ENCODE measurements around the gene ZCCHC7.
A peak's percentile ranks its signal among the peaks of the same experiment; 100 is the strongest.
"Not testable (repeated sequence)": the region's sequence is repeated elsewhere in the genome, so short reads cannot be mapped to it uniquely, and the experiment has no call there.

The ZCCHC7 gene

GRCh38 chr9:37295178-37295577 lies 174.8 kb downstream of the ZCCHC7 start:
- Histone ChIP-seq H3K36me3 (ENCODE audit: control insufficient read depth, insufficient read depth, low read length) (no peaks in the 10 kb centered on the region), H3K27ac (ENCODE audit: low read depth, low read length) (no peak overlapping the region)

GRCh38 chr9:37295796-37296195 lies 175.4 kb downstream of the ZCCHC7 start:
- Histone ChIP-seq H3K4me3 (ENCODE audit: low read depth, low read length) (no peak overlapping the region), H3K36me3 (ENCODE audit: control insufficient read depth, insufficient read depth, low read length) (no peaks in the 10 kb centered on the region), H3K27me3 (ENCODE audit: control insufficient read depth, insufficient read depth, low read length) (no peaks in the 10 kb centered on the region), H3K27ac (ENCODE audit: low read depth, low read length) (no peak overlapping the region), H3K9me3 (ENCODE audit: control insufficient read depth, insufficient read depth, low read length) (no peaks in the 10 kb centered on the region), H3K9ac (ENCODE audit: low read depth, low read length) (no peak overlapping the region), H3K4me1 (ENCODE audit: control insufficient read depth, insufficient read depth, low read length) (peaks cover 13% of the 10 kb centered on the region; the same call in 1 of the 2 replicates)

More at GRCh38 chr9:37295178-37295577, 174.8 kb downstream of the ZCCHC7 start:
- Histone ChIP-seq H3K4me3 (ENCODE audit: low read depth, low read length) (no peak overlapping the region), H3K9ac (ENCODE audit: low read depth, low read length) (no peak overlapping the region), H3K9me3 (ENCODE audit: control insufficient read depth, insufficient read depth, low read length) (no peaks in the 10 kb centered on the region), H3K27me3 (ENCODE audit: control insufficient read depth, insufficient read depth, low read length) (no peaks in the 10 kb centered on the region), H3K4me1 (ENCODE audit: control insufficient read depth, insufficient read depth, low read length) (peaks cover 7% of the 10 kb centered on the region; the same call in 1 of the 2 replicates)

- Histone ChIP-seq H3K27me3 (ENCODE audit: control insufficient read depth, insufficient read depth, low read length) (no peaks in the 10 kb centered on the region), H3K9ac (ENCODE audit: low read depth, low read length) (no peak overlapping the region), H3K4me1 (ENCODE audit: control insufficient read depth, insufficient read depth, low read length) (peaks cover 13% of the 10 kb centered on the region; the same call in 1 of the 2 replicates), H3K36me3 (ENCODE audit: control insufficient read depth, insufficient read depth, low read length) (no peaks in the 10 kb centered on the region), H3K9me3 (ENCODE audit: control insufficient read depth, insufficient read depth, low read length) (no peaks in the 10 kb centered on the region), H3K27ac (ENCODE audit: low read depth, low read length) (no peak overlapping the region), H3K4me3 (ENCODE audit: low read depth, low read length) (no peak overlapping the region)
These were observed 177.2 kb downstream of the ZCCHC7 start for GRCh38 chr9:37297592-37297991.

DNA sequence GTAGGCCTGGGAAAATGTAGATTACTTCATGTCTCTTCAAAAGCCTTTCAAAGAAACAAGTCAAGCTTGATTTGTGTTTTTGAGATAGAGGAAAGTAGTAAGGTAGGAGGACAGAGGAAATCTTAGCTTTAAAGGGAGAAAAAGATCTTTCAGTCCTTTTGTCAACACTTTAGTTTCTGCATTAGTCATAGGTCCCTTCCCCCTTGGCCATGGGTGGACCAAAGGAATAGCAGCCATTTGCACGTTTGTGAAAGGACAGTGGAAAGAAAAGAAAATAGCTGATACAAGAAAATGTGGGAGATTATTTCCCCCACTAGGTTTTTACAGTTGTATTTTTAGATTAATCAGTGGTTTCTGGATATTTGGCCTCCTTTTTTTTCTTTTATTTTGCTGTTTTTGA lies 180.2 kb downstream of the ZCCHC7 start:
- Histone ChIP-seq H3K9me3 (ENCODE audit: control insufficient read depth, insufficient read depth, low read length) (no peaks in the 10 kb centered on the region), H3K4me1 (ENCODE audit: control insufficient read depth, insufficient read depth, low read length) (peaks cover 8% of the 10 kb centered on the region; the same call in 1 of the 2 replicates), H3K36me3 (ENCODE audit: control insufficient read depth, insufficient read depth, low read length) (peaks cover 4% of the 10 kb centered on the region; the same call in 1 of the 2 replicates), H3K27me3 (ENCODE audit: control insufficient read depth, insufficient read depth, low read length) (no peaks in the 10 kb centered on the region), H3K9ac (ENCODE audit: low read depth, low read length) (no peak overlapping the region), H3K27ac (ENCODE audit: low read depth, low read length) (peak overlapping the region; percentile 32), H3K4me3 (ENCODE audit: low read depth, low read length) (no peak overlapping the region)

DNA sequence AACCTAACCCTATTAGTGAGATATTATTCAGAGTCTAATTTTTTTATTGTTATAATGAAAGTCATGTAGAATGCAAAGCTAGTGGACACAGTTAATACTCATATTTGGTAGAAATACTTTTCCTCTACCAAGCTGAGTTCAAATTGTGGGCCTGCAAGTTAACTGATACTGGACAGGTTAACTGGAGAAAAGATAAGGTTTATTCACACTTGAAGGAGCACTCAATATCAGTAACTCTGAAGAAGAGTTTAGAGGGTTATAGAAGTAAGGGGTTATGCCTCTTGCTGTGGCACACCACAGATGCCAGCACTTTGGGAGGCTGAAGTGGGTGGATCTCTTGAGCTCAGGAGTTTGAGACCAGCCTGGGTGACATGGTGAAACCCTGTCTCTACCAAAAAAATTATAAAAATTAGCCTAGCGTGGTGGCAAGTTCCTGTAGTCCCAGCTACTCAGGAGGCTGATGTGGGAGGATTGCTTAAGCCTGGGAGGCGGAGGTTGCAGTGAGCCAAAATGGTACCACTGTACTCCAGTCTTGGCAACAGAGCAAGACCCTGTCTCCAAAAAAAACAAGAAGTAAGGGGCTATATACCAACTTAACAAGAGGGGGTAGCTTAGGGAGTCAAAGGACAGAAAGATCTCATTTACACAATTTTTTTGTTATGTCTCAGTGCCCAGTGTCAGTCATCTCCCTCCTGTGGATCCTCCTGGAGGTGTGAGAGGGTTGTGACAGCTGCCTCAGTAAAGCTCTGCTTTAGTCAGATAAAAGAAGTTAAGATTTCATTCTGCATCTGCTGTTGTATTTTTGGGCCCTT lies 180.9 kb downstream of the ZCCHC7 start:
- peaks cover 4% of the 10 kb centered on the region; the same call in 1 of the 2 replicates for H3K36me3 ChIP-seq (ENCODE audit: control insufficient read depth, insufficient read depth, low read length)
- no peaks in the 10 kb centered on the region for H3K9me3 ChIP-seq (ENCODE audit: control insufficient read depth, insufficient read depth, low read length)
- H3K27me3 ChIP-seq (ENCODE audit: control insufficient read depth, insufficient read depth, low read length) = no peaks in the 10 kb centered on the region
- H3K4me3 ChIP-seq (ENCODE audit: low read depth, low read length) = no peak overlapping the region
- H3K27ac ChIP-seq (ENCODE audit: low read depth, low read length) = peak overlapping the region; percentile 29
- no peak overlapping the region for H3K9ac ChIP-seq (ENCODE audit: low read depth, low read length)
- peaks cover 8% of the 10 kb centered on the region; the same call in 1 of the 2 replicates for H3K4me1 ChIP-seq (ENCODE audit: control insufficient read depth, insufficient read depth, low read length)

DNA sequence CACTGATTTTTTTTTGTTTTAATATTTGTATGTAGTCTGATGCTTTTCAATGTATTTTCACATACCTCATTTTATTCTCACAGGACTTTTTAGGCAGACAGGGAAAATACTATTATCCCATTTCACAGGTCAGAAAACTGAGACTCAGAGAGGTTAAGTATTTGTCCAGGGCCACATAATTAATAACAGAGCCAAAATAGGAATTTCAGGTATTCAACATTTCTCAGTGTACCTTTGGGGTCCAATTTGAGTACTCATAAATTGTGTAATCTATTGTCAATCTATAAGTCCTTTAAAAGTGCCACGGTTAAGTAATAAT lies 181.4 kb downstream of the ZCCHC7 start:
- H3K9me3 ChIP-seq (ENCODE audit: control insufficient read depth, insufficient read depth, low read length) = no peaks in the 10 kb centered on the region
- H3K27ac ChIP-seq (ENCODE audit: low read depth, low read length) = no peak overlapping the region
- no peak overlapping the region for H3K9ac ChIP-seq (ENCODE audit: low read depth, low read length)
- peaks cover 4% of the 10 kb centered on the region; the same call in 1 of the 2 replicates for H3K36me3 ChIP-seq (ENCODE audit: control insufficient read depth, insufficient read depth, low read length)
- H3K27me3 ChIP-seq (ENCODE audit: control insufficient read depth, insufficient read depth, low read length) = no peaks in the 10 kb centered on the region
- peaks cover 8% of the 10 kb centered on the region; the same call in 1 of the 2 replicates for H3K4me1 ChIP-seq (ENCODE audit: control insufficient read depth, insufficient read depth, low read length)
- H3K4me3 ChIP-seq (ENCODE audit: low read depth, low read length) = no peak overlapping the region

GRCh38 chr9:37302277-37302676 lies 181.9 kb downstream of the ZCCHC7 start:
- no peaks in the 10 kb centered on the region for H3K27me3 ChIP-seq (ENCODE audit: control insufficient read depth, insufficient read depth, low read length)
- peaks cover 4% of the 10 kb centered on the region; the same call in 1 of the 2 replicates for H3K36me3 ChIP-seq (ENCODE audit: control insufficient read depth, insufficient read depth, low read length)
- no peak overlapping the region for H3K27ac ChIP-seq (ENCODE audit: low read depth, low read length)
- H3K4me3 ChIP-seq (ENCODE audit: low read depth, low read length) = no peak overlapping the region
- no peak overlapping the region for H3K9ac ChIP-seq (ENCODE audit: low read depth, low read length)
- peaks cover 8% of the 10 kb centered on the region; the same call in 1 of the 2 replicates for H3K4me1 ChIP-seq (ENCODE audit: control insufficient read depth, insufficient read depth, low read length)
- no peaks in the 10 kb centered on the region for H3K9me3 ChIP-seq (ENCODE audit: control insufficient read depth, insufficient read depth, low read length)

DNA sequence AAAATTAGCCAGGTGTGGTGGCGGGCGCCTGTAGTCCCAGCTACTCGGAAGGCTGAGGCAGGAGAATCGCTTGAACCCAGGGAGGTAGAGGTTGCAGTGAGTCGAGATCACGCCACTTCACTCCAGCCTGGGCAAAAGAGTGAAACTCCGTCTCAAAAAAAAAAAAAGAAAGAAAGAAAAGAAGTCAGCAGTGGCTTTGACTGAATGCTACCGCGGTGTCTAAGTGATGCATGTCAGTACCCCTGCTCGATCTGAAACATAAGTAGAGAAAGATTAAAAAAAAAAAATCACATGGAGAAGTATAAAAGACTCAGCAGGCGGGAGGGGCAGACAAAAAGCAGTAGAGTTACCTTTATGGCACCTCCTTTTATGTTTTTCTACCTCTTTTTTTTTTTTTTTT lies 182.9 kb downstream of the ZCCHC7 start:
- not testable (repeated sequence) for H3K27me3 ChIP-seq (ENCODE audit: control insufficient read depth, insufficient read depth, low read length); H3K27ac ChIP-seq (ENCODE audit: low read depth, low read length); H3K4me1 ChIP-seq (ENCODE audit: control insufficient read depth, insufficient read depth, low read length); H3K9me3 ChIP-seq (ENCODE audit: control insufficient read depth, insufficient read depth, low read length); H3K9ac ChIP-seq (ENCODE audit: low read depth, low read length); H3K36me3 ChIP-seq (ENCODE audit: control insufficient read depth, insufficient read depth, low read length); H3K4me3 ChIP-seq (ENCODE audit: low read depth, low read length)

GRCh38 chr9:37309136-37309535 lies 188.8 kb downstream of the ZCCHC7 start:
- Histone ChIP-seq H3K4me3 (ENCODE audit: low read depth, low read length) (no peak overlapping the region), H3K9ac (ENCODE audit: low read depth, low read length) (no peak overlapping the region), H3K27ac (ENCODE audit: low read depth, low read length) (no peak overlapping the region), H3K9me3 (ENCODE audit: control insufficient read depth, insufficient read depth, low read length) (no peaks in the 10 kb centered on the region), H3K36me3 (ENCODE audit: control insufficient read depth, insufficient read depth, low read length) (peaks cover 4% of the 10 kb centered on the region; the same call in 1 of the 2 replicates), H3K4me1 (ENCODE audit: control insufficient read depth, insufficient read depth, low read length) (no peaks in the 10 kb centered on the region), H3K27me3 (ENCODE audit: control insufficient read depth, insufficient read depth, low read length) (no peaks in the 10 kb centered on the region)

GRCh38 chr9:37311938-37312708 lies 191.7 kb downstream of the ZCCHC7 start:
- Histone ChIP-seq H3K4me1 (ENCODE audit: control insufficient read depth, insufficient read depth, low read length) (no peaks in the 10 kb centered on the region), H3K9ac (ENCODE audit: low read depth, low read length) (no peak overlapping the region), H3K27ac (ENCODE audit: low read depth, low read length) (no peak overlapping the region), H3K36me3 (ENCODE audit: control insufficient read depth, insufficient read depth, low read length) (no peaks in the 10 kb centered on the region), H3K9me3 (ENCODE audit: control insufficient read depth, insufficient read depth, low read length) (no peaks in the 10 kb centered on the region), H3K4me3 (ENCODE audit: low read depth, low read length) (no peak overlapping the region), H3K27me3 (ENCODE audit: control insufficient read depth, insufficient read depth, low read length) (no peaks in the 10 kb centered on the region)

- Histone ChIP-seq H3K36me3 (ENCODE audit: control insufficient read depth, insufficient read depth, low read length) (no peaks in the 10 kb centered on the region), H3K27ac (ENCODE audit: low read depth, low read length) (peak overlapping the region; percentile 48), H3K4me3 (ENCODE audit: low read depth, low read length) (no peak overlapping the region), H3K27me3 (ENCODE audit: control insufficient read depth, insufficient read depth, low read length) (no peaks in the 10 kb centered on the region), H3K9ac (ENCODE audit: low read depth, low read length) (no peak overlapping the region), H3K9me3 (ENCODE audit: control insufficient read depth, insufficient read depth, low read length) (no peaks in the 10 kb centered on the region), H3K4me1 (ENCODE audit: control insufficient read depth, insufficient read depth, low read length) (peaks cover 6% of the 10 kb centered on the region; the same call in 1 of the 2 replicates)
These were observed 203.9 kb downstream of the ZCCHC7 start for GRCh38 chr9:37324261-37324683.

Measured in HUES48 (cell line).